Fibroblast of skin of abdomen (primary cell): ENCODE measurements around the gene GMIP.

Experiments used
- DNase-seq: peaks from one replicate; pipeline ENCODE4 v3.0.0-alpha.2; 2013

The GMIP gene

GRCh38 chr19:19657397-19657783 lies 13.9 kb upstream of the GMIP start:
- DNase-seq = no peak

GRCh38 chr19:19656451-19657396 lies 13.3 kb upstream of the GMIP start:
- no peak for DNase-seq

- no peak for DNase-seq
Measured at GRCh38 chr19:19655641-19656343, 12.3 kb upstream of the GMIP start.

DNA sequence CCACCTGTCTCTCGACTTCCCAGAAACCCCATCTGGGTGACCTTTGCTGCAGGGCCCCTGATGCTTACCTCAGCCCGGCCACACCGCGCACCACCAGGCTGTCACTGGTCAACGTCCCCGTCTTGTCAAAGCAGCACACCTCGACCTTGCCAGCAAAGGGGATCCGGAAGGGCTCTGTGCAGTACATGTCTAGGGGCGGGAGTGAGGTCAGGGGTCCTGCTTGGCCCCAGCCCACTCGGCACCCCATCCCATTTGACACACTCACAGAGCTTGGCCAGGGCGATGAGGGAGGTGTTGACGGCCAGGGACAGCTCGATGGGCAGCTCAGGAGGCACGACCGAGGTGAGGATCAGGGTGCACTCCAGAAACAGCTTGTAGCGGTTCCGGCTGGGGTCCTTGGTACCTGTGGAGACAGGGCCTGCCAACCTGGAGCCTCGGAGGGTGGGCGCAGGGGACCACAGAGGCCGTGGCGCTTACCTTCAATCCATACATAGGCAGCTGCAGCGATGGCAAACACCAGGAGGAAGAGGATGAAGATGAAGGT lies 11.7 kb upstream of the GMIP start:
- DNase-seq = no peak

DNA sequence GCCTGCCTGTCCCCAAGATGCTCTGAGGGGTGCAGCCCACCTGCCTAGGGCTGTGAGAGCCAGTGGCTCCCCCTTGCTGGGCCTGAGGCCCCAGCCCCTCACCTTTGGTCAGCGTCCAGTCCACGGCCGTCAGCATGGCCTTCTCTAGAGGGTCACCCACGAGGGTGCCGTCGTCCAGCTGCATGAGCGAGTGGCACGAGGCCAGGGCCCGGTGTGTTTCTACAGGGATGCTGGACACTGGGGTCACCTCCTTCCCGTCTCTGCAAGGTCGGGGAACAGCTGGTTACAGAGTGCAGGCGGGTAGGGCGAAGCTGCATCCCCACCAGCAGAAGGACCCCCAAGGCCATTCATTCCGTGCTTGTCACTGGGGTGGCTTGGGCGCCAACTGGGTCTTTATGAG lies 11.0 kb upstream of the GMIP start:
- no peak for DNase-seq

- no peak for DNase-seq
Measured at GRCh38 chr19:19653597-19654147, 10.2 kb upstream of the GMIP start.

GRCh38 chr19:19652482-19653295 lies 9.2 kb upstream of the GMIP start:
- DNase-seq = no peak

DNA sequence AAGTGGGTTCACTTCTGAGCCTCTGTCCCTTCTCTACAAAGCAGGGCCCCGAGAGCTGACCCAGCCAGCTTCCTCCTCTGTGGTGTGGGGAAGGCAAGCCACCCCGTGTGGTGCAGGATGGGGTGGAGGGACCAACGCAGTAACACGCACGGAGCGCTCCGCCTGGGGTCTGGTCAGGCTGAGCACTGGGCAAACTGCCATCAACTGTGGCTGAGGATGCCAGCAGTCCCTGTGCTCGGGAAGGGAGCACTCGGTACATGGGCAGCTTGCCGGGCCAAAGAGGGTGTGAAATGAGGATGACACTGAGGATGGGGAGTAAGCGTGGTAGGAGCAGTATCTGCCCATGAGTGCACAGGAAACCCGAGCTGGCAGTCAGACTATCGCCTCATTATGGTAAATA lies 7.6 kb upstream of the GMIP start:
- DNase-seq = no peak

GRCh38 chr19:19650331-19650730 lies 6.9 kb upstream of the GMIP start:
- DNase-seq = no peak

DNA sequence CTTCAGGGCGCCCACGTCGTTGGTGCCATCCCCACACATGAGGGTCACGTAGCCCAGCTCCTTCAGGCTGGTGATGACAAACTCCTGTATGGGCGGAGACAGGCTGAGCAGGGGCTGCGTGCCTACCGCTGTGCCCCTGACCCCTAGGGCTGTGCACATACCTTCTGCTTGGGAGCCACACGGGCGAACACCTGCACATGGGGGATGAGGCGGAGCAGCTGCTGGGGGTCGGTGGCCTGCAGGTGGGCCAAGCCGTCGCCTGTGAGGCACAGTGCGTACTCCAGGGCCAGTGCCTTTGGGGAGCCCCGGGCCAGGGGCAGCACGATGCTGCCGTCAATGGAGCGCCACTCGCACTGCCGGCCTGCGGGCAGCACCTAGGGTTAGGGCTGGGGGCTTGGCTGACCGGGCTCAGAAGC lies 6.1 kb upstream of the GMIP start:
- DNase-seq = no peak

DNA sequence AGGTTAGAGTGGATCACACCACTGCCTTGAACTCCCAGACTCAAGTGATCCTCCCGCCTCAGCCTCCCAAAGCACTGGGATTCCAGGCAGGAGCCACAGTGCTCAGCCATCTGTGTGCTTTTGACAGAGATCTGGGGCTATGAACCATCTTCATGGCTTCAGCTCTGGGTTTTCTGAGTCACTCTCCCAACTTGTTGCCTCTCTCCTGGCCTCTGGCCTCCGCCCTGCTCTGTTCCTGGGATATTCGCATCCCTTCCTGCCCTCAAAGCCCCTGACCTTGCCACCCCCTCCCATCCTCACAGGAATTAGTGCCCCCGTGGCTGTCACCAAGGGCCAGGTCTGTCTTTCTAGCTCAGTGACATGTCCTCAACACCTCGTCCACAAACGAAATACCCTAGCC lies 5.7 kb upstream of the GMIP start:
- DNase-seq = no peak

DNA sequence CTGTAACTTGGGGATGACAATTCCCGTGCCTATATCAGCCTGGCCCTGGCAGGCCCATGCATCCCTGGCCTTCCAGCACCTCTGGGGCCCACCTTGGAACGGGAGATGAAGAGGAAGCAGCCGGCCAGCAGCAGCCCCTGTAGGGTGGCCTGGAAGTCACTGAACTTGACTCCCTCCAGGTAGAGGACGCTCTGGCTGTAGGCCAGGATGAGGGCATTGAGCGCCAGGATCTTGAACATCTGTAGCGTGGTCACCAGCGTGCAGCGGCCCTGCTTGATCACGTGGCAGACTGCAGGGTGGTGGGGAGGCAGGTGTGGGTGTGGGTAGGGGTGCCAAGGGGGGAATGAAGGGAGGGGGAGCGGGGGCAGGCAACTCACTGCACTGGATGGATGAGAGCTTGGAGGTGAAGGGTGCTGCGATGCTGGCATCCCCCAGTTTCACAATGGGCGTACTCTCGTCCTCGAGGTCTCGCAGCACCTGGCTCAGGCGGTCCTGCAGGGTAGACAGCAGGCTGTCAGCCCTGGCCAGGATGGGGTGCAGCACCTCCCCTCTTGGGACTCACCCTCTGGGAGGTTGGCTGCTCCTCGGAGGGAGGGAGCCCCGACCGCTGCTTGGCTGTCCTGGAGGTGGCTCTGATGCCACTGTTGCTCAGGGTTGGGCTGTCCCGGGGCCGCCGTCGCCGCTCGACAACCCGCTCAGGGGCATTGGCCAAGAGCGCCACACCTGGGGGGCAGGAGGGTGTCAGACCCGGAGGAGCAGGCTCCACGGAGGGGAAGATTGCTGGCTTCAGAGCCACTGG lies 3.8 kb upstream of the GMIP start:
- no peak for DNase-seq

GRCh38 chr19:19645233-19645870 lies 1.9 kb upstream of the GMIP start:
- DNase-seq = no peak

DNA sequence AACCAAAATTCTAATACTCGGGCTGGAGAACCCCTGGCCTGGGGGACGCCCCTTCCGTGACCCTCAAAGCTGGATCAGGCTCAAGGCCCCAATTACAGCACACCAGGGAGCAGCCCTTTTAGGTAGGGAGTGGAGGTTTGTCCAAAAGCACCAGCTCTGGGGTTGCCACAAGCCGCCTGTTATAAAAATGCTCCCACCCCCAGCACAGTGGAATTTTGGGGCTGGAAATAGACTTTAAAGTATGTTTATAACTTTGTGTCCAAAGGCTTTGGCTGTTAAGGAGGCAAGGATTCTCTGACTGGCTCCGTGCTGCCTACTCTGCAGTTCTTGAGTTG lies 564 bp upstream of the GMIP start:
- DNase-seq = no peak

GRCh38 chr19:19642506-19643157 lies 825 bp downstream of the GMIP start:
- no peak for DNase-seq

- no peak for DNase-seq
Measured at GRCh38 chr19:19637523-19638251, 5.8 kb downstream of the GMIP start.

GRCh38 chr19:19637186-19637522 lies 6.3 kb downstream of the GMIP start:
- DNase-seq = no peak

DNA sequence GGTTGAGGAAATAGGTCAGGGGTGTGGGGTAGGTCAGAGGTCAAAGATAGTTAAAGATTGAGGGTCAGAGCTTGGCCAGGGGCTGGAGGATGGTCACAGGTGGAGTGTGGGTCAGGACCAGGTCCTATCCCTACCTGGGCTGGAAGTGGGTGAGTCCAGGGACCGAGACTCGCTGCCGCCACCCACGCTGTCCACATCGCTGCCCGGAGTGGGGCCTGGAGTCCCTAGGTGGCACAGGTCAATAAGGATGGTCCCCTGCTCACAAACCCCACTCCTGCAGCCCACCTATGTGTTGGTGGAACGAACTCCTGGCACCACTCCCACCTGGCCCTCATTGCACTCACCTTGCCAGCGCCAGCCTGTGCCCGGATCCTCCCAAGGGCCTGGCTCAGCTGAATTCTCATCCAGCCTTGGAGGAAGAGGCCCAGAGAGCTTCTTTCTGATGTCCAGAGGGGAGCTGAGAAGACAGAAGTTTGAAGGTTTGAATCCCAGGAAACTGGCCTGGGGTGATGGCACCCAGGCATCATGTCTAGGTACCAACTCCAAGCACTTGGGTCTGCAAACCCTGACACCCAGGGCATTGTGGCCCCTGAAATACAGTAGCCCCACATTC lies 6.8 kb downstream of the GMIP start:
- no peak for DNase-seq

DNA sequence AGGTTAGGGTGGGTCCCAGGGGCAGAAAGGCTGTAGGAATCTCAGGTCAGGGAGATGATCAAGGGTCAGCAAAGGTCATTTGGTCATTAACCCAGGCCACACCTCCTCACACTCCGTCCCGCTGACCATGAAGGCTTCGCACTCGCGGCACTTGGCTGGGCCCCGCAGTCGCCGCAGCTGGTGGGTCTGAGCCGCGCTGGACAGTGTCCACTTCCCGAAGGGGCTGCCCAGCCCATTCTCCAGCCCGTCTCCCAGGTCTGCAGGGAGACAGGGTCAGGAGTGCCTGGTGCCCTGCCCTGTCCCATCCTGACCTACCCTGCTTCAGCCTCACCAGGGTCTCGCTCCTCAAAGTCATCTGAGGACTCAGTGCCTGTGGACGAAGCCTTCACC lies 8.1 kb downstream of the GMIP start:
- DNase-seq = no peak
